GM12892 (cell line): ENCODE measurements around the gene CAMTA1.
"Not testable (repeated sequence)": the region's sequence is repeated elsewhere in the genome, so short reads cannot be mapped to it uniquely, and the experiment has no call there.

Source experiments
- DNase-seq: peaks from one replicate; pipeline ENCODE4 v3.0.0; 2011; ENCODE audit not compliant: insufficient read length
- FAIRE-seq: peaks from 2 replicates; lab custom pipeline; 2011; peaks lifted over from hg19 to GRCh38; lab: Jason Lieb, UNC
- POLR2A ChIP-seq: IDR thresholded peaks from 2 replicates; pipeline ENCODE4 v1.6.1; 2011; ENCODE audit warnings: low read depth, low read length, control low read depth
- POLR2AphosphoS5 ChIP-seq: IDR thresholded peaks from 2 replicates; pipeline ENCODE4 v1.6.1; 2011; ENCODE audit warnings: low read depth, low read length, control low read depth
- TAF1 ChIP-seq: IDR thresholded peaks from 2 replicates; pipeline ENCODE4 v1.6.1; 2011; ENCODE audit warnings: low read depth, mild to moderate bottlenecking, control low read depth, low read length, borderline replicate concordance

Gene CAMTA1

DNA sequence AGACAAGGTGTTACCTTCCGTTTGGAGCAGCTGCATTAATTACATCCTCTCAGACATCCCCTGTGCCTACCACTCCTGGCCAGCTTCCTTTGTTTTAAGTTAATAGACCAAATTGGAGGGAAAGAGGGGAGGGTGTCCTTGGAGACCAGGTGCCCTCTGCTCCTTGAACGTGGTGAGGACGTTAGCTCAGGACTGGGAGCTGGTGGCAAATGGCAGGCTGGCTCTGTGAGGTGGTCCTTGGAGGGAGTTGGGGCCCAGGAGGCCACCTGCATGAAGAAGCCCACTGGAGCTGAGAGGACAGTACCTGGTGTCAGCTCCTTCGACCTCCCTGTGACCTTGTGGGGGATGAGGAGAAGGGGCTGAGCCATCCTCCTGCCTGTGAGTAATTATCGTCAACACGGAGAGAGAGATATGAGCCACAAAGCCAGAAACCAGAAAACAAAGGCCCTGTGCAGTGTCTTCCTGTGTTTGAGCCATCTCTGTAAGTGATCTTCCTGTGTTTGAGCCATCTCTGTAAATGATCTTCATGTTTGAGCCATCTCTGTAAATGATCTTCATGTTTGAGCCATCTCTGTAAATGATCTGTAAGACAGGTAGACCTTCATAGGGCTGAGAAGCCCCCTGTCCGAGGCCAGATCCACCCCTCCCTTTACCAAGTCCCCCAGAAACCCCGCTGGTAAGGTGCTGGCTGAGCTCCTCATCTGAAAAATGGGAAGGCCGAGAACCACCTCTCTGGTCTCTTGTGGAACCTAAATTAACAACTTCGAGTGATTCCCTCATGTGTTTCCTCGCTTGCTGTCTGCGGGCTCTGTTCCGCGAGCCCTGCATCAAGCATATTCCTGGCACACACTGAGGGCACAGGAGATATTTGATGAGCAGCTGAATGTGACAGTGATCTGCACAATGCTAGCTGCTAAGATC, 126.0 kb downstream of the CAMTA1 start:
- TF ChIP-seq POLR2A: no peak
- no peak for TF ChIP-seq POLR2AphosphoS5
- TF ChIP-seq TAF1: no peak
- no peak for FAIRE-seq
- no peak for DNase-seq

GRCh38 chr1:6911974-6912373, 126.7 kb downstream of the CAMTA1 start:
- FAIRE-seq (no peak), DNase-seq (no peak)
- no peak for TF ChIP-seq POLR2AphosphoS5
- no peak for TF ChIP-seq TAF1
- TF ChIP-seq POLR2A: no peak

DNA sequence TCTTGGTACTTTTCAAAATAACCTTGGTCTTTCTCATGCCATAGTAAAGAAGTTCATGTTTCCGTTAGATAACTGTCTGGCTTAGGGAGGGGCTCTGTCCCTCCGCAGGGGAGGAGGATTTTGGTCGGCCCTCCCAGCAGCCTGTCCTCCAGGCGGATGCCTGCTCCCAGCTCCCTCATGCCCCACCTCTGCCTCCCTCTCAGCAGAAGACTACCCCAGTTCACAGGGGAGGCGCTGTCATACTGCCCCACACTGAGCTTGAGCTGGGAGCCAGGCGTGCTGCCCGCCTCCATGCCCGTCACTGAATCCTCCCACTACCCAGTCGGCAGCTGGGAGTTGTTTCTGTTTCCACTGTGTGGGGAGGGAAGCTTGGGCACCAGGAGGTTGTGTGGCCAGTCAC, 127.3 kb downstream of the CAMTA1 start:
- DNase-seq (no peak), FAIRE-seq (no peak)
- no peak for TF ChIP-seq TAF1
- no peak for TF ChIP-seq POLR2A
- no peak for TF ChIP-seq POLR2AphosphoS5

DNA sequence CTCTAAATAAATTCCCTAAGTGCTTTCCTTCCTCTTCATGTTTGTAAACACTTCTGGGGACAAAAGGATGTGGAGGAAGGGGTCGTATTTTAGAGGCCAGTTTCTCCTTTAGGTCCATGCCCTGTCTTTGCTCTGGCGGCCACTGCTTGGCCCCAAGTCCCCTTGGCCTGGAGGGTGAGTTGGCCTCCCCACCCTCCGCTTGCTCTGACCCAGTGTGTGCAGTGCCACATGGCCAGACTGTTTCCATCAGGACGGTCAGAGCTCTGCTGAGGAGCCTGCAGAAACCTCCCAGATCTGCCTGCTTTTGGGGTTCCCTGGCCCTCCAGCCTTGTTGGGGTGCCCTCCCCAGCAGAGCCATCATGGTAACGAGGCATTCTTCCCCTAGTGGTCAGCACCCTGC, 127.8 kb downstream of the CAMTA1 start:
- TF ChIP-seq TAF1 (no peak), POLR2A (no peak)
- FAIRE-seq (no peak), DNase-seq (no peak)

DNA sequence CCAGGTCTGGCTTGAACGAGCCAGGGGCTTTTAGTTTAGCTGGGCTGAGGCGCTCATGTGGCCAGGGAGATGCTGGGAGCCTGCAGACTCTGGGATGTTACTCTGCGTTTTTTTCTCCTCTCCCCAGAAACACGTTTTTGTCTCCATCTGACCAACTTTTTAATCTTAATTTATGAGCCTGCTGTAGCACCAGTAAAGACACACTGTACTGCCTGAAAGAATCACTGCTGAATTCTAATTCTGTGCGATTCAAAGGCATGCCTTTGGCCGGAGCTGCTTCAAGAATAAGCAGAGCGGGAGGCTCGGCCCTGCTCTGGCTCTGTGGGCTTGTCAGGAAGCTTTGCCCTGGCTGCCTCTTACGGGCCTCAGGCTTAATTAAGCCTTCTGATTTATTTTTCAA, 129.5 kb downstream of the CAMTA1 start:
- FAIRE-seq (no peak), DNase-seq (no peak)
- no peak for TF ChIP-seq POLR2A
- TF ChIP-seq POLR2AphosphoS5: no peak
- no peak for TF ChIP-seq TAF1

DNA sequence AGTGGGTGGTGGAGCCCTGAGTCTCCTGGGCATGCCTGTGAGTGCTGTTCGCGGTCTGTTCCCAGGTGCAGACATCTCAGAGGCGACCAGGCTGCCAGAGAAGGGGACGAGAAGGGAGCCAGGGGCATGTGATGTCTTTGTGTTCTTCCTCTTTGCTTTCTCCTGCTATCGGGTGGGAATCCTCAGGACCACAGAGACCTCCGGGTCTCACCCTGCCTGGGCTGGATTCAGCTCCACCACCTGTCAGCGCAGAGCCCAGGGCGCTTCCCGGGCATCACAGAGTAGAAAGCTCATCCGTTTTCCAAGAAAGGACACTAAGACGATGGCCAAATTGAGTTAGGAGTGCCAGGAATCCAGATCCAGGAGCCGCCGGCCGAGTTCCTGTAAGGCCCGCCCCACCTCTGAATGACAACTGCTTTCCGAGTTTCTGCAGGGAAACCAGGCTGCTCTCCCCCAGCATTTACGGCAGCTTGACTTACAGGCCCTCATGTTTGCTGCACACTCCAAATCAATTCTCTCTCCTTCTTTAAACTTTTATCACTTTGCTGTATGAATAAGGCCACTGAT, 130.8 kb downstream of the CAMTA1 start:
- TF ChIP-seq POLR2AphosphoS5: no peak
- no peak for TF ChIP-seq POLR2A
- no peak for TF ChIP-seq TAF1
- DNase-seq: no peak
- no peak for FAIRE-seq

DNA sequence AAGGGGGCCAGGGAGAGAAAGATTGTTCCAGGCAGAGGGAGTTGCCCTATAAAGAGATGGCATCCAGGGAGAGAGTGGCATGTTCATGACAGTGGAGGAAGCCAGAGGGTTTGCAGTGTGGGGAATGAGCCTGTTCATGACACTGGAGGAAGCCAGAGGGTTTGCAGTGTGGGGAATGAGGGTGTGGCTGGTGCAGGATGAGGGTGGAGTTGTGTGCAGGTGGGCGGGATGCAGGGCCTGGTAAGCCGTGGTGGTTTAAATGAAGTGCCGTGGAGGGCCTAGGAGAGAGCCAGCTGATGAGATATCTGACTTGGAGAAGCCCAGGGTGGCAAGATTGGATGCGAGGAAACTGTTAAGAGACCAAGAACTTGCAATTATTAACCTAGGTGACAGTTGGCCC, 131.8 kb downstream of the CAMTA1 start:
- TF ChIP-seq POLR2AphosphoS5 (no peak), TAF1 (no peak), POLR2A (no peak)
- FAIRE-seq: no peak

DNA sequence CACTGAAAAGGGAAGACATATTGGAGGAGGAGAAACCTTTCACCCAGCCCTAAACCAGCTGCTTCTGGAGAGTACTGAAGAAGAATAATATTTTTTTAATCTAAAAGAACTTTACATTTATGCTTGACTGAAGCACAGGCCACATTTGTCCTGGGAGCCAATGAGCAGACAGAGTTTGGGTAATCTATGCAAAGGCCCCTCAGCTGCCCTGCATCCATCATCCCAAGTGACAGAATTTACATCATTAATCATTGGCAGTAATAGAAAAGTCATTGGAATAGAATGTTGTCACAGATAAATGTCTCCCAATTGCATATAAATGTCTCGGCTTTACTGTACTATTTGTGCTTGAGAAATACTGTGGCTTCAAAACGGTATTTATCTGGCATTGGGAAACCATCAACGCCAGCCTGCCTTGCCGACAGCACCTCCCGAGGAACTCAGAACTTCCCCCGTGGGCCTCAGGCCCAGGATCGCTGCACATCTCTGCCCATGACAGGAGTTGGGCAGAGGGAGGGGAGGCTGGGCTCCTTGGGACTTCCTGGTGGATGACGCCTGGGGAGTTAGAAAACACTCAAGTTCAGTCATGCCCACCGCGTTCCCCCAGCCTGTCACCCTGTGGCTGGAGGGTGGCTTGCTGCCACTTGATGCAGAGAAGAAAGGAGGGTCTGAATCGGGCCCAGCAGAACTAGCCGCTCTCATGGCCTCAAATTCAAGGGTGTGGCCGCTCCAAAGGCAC, 133.1 kb downstream of the CAMTA1 start:
- TF ChIP-seq TAF1 (no peak), POLR2A (no peak), POLR2AphosphoS5 (no peak)
- FAIRE-seq (no peak), DNase-seq (no peak)

More for the DNA sequence above, 131.8 kb downstream of the CAMTA1 start:
- DNase-seq: no peak

DNA sequence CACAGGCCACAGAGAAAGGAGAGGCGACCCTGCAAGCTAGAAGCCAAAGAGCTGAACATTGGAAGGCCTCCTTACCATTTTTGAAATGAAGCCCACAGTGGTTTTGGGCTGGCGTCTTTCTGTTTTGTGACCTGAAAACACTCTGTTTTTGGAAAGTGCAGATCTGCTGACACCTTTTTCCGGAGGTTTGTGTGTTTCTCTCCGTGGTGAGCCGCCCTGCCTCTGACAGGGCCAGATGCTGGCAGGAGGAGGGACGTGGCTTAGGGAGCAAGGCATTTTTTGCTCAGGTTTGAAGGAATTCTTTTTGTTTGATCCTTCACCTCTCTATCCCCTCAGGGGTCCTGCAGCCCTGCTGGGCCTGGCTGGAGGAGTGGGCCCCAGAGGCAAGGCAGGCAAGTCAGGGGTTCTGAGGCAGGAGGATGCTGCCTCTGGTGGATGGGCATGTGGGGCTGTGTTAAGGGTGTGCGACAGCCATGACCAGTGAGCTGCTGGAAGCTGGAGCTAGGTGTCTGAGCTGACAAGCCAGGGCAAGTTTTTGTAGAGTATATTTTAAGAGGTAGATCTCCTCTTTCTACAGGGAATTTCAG, 133.8 kb downstream of the CAMTA1 start:
- TF ChIP-seq POLR2A (no peak), POLR2AphosphoS5 (no peak), TAF1 (no peak)
- FAIRE-seq (no peak), DNase-seq (no peak)

DNA sequence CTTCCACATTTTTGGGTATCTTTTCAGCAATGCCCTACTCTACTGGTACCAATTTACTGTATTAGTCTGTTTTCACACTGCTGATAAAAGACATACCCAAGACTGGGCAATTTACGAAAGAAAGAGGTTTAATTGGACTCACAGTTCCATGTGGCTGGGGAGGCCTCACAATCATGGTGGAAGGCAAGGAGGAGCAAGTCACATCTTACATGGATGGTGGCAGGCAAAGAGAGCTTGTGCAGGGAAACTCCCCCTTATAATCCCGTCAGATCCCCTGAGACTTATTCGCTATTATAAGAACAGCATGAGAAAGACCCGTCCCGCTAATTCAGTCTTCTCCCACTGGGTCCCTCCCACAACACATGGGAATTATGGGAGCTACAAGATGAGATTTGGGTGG, 136.3 kb downstream of the CAMTA1 start:
- DNase-seq, FAIRE-seq: not testable (repeated sequence)

- TF ChIP-seq TAF1 (no peak), POLR2A (no peak), POLR2AphosphoS5 (no peak)
- FAIRE-seq (no peak), DNase-seq (no peak)
Measured at GRCh38 chr1:6922096-6922931, 137.1 kb downstream of the CAMTA1 start.
